Keratinocyte (primary cell): ENCODE data around the gene BCAS3.
A peak's percentile ranks its signal among the peaks of the same experiment; 100 is the strongest.

Source experiments
- EZH2 ChIP-seq: IDR thresholded peaks from one replicate; pipeline ENCODE4 v1.6.1; 2012; ENCODE audit warnings: inconsistent platforms, mild to moderate bottlenecking, low read length, moderate library complexity
- TF ChIP-seq, protein P1 (sequence below), 3 experiments: IDR thresholded peaks in 1 of 3; conservative IDR thresholded peaks in 1 of 3; optimal IDR thresholded peaks in 1 of 3; 2 replicates in 2 of 3; 3 replicates in 1 of 3; pipeline versions ENCODE3 to v1.5.1; 2011; ENCODE audit warnings: low read length in 3 of 3, mild to moderate bottlenecking in 3 of 3, moderate library complexity in 2 of 3, control low read depth in 1 of 3, inconsistent platforms in 1 of 3; ENCODE audit not compliant: insufficient read depth in 2 of 3; ENCODE audit errors: extremely low read depth in 1 of 3

DNA sequence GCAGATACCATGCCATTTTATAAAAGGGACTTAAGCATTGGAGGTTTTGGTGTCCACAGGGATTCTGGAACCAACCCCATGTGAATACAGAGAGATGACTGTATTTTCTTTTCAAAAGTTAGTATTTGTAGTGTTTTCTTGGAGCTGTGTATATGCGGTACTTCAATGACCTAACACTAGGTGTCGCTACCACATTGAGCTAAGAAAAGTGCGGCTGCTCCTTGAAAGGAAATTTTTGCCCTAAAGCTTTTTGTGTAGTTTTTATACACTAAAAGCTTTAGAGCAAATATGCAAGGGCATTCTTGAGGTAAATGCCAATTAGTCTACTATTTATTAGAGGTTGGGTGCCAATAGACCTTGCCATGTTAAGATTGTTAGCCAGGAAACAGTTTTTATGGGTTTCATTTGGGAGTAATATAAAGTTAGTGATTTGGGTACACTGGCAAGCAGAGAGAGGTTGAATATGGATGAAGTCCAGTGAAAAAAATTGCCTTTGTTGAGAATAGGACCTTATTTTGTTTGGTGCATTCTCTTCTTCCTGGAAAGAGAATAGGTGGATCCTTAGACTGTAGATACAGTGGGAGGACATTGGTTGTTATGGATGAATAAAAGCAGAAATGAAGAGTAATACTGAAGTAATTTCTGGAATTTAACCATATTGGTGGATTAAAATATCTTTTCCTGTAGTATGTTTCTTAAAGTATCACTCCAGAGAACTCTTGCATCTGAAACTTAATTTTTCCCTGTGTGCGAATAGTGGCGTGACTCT is 43.3 kb downstream of the BCAS3 start:
- TF ChIP-seq, protein P1, sequence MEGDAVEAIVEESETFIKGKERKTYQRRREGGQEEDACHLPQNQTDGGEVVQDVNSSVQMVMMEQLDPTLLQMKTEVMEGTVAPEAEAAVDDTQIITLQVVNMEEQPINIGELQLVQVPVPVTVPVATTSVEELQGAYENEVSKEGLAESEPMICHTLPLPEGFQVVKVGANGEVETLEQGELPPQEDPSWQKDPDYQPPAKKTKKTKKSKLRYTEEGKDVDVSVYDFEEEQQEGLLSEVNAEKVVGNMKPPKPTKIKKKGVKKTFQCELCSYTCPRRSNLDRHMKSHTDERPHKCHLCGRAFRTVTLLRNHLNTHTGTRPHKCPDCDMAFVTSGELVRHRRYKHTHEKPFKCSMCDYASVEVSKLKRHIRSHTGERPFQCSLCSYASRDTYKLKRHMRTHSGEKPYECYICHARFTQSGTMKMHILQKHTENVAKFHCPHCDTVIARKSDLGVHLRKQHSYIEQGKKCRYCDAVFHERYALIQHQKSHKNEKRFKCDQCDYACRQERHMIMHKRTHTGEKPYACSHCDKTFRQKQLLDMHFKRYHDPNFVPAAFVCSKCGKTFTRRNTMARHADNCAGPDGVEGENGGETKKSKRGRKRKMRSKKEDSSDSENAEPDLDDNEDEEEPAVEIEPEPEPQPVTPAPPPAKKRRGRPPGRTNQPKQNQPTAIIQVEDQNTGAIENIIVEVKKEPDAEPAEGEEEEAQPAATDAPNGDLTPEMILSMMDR (optimal IDR thresholded peaks at IDR 0.05 in 1 of 3, IDR thresholded peaks at IDR 0.05 in 1 of 3, conservative IDR thresholded peaks at IDR 0.05 in 1 of 3; ENCODE audit: extremely low read depth in 1 of 3, insufficient read depth in 2 of 3, low read length in 3 of 3) = peak; percentile 56 to 72 (median 70)
- TF ChIP-seq EZH2 = no peak
